HepG2 (cell line): ENCODE results near the gene AFF4. TPM values are rescaled to one million over a fixed set of nuclear protein-coding genes. Genes with fewer than 3 reads are reported as not detected.

Experiments
- AKNA ChIP-seq: sonication (generic); formaldehyde crosslinking; IDR thresholded peaks from 2 replicates; pipeline ENCODE4 v1.4.0; 2020; ENCODE audit warnings: missing genetic modification reagents, borderline replicate concordance
- ATF2 ChIP-seq: sonication (generic); formaldehyde crosslinking; IDR thresholded peaks from 2 replicates; pipeline ENCODE4 v1.4.0; 2020; ENCODE audit warnings: missing genetic modification reagents
- CCDC6 ChIP-seq: sonication (generic); formaldehyde crosslinking; IDR thresholded peaks from 2 replicates; pipeline ENCODE4 v1.8.1; 2022; ENCODE audit warnings: mild to moderate bottlenecking, missing genetic modification reagents, moderate library complexity
- CHD2 ChIP-seq: IDR thresholded peaks from 2 replicates; pipeline ENCODE4 v1.6.1; 2011; ENCODE audit warnings: low read depth, low read length, improper control_type of control experiment
- HIC2 ChIP-seq: sonication (generic); formaldehyde crosslinking; IDR thresholded peaks from 2 replicates; pipeline ENCODE4 v1.9.0; 2022; ENCODE audit warnings: low read depth, missing genetic modification reagents
- KAT2B ChIP-seq: fragments of 150-350 bp; IDR thresholded peaks from 2 replicates; pipeline ENCODE4 v1.6.1; 2014; ENCODE audit warnings: low read depth, low read length, borderline replicate concordance
- MBNL3 ChIP-seq: fragments of 250-450 bp; sonication (Bioruptor Pico); conservative IDR thresholded peaks from 2 replicates; pipeline ENCODE4 v1.8.0; 2022; ENCODE audit warnings: mild to moderate bottlenecking, inconsistent platforms
- NFE2 ChIP-seq: sonication (generic); formaldehyde crosslinking; IDR thresholded peaks from 2 replicates; pipeline ENCODE4 v1.4.0; 2020; ENCODE audit warnings: missing genetic modification reagents
- TIGD3 ChIP-seq: sonication (generic); formaldehyde crosslinking; IDR thresholded peaks from 2 replicates; pipeline ENCODE4 v1.5.1; 2020; ENCODE audit warnings: mild to moderate bottlenecking, missing genetic modification reagents, borderline replicate concordance
- ZNF124 ChIP-seq: sonication (generic); formaldehyde crosslinking; IDR thresholded peaks from 2 replicates; pipeline ENCODE4 v1.4.0; 2020; ENCODE audit warnings: missing genetic modification reagents
- ZNF556 ChIP-seq: sonication (generic); formaldehyde crosslinking; IDR thresholded peaks from 2 replicates; pipeline ENCODE4 v1.4.0; 2020; ENCODE audit warnings: mild to moderate bottlenecking, missing genetic modification reagents, borderline replicate concordance
- ZNF704 ChIP-seq: sonication (generic); formaldehyde crosslinking; IDR thresholded peaks from 2 replicates; pipeline ENCODE4 v1.8.1; 2023; ENCODE audit warnings: mild to moderate bottlenecking, inconsistent platforms, moderate library complexity, missing genetic modification reagents, borderline replicate concordance
- ZNF83 ChIP-seq: sonication (generic); formaldehyde crosslinking; IDR thresholded peaks from 2 replicates; pipeline ENCODE4 v1.4.0; 2020; ENCODE audit warnings: missing genetic modification reagents, mild to moderate bottlenecking, borderline replicate concordance
- polyA plus RNA-seq, 8 experiments: library from polyadenylated mRNA; depleted of rRNA in 3 of 8; stranded (reverse) in 7 of 8; unstranded in 1 of 8; fragments of >200 nt; fragmentation: Illumina TruSeq in 4 of 8; extraction: Trizol in 4 of 8; gene quantifications; 2 replicates each; pipeline versions ENCODE4 v1.2.1 to v1.2.3, GENCODE V29; 2011 to 2016; ENCODE audit warnings: low read depth in 4 of 8, missing spikeins in 1 of 8, mixed read lengths in 1 of 8; ENCODE audit not compliant: insufficient read depth in 1 of 8
- total RNA-seq, 5 experiments: library from RNA; depleted of rRNA; stranded (reverse); fragments of >200 nt; fragmentation: Illumina TruSeq; extraction: Trizol; gene quantifications; 2 replicates each; pipeline ENCODE4 v1.2.3, GENCODE V29; 2016; ENCODE audit warnings: low read depth in 1 of 5

AFF4 gene
- total and polyA plus RNA-seq, 2 of the 13 experiments (the other 11 are each of a cell fraction or from before 2014, with no cell fraction given) = 22.1 to 25.5 TPM

GRCh38 chr5:132830436-132831094, 132.9 kb downstream of the AFF4 start, which contains the start of gene SHROOM1 (continued):
- TF ChIP-seq ZNF704 (CRISPR knock-in tag) (0 out of 2 replicates have a peak, but pooled peaks have one; percentile 54), ZNF124 (CRISPR knock-in tag) (no peak; the same call in 1 of the 2 replicates), TIGD3 (CRISPR knock-in tag) (no peak), AKNA (CRISPR knock-in tag) (no peak), MBNL3 (no peak), HIC2 (CRISPR knock-in tag) (no peak; the same call in 1 of the 2 replicates), ATF2 (peak; percentile 43; the same call in 1 of the 2 replicates), NFE2 (CRISPR knock-in tag) (no peak), ZNF83 (CRISPR knock-in tag) (no peak), CCDC6 (CRISPR knock-in tag) (no peak), ZNF556 (CRISPR knock-in tag) (no peak), KAT2B (no peak), CHD2 (no peak)
